HepG2 (cell line): ENCODE data around the gene DELE1. TPM values are rescaled to one million over a fixed set of nuclear protein-coding genes. Genes with fewer than 3 reads are reported as not detected.

ENCODE experiments used
- CBX2 ChIP-seq, 2 experiments: fragments of 200-600 bp in 1 of 2; sonication (generic); formaldehyde crosslinking in 1 of 2; IDR thresholded peaks; 2 replicates each; pipeline versions ENCODE4 v1.7.0 to v1.8.1; 2018 to 2022; ENCODE audit warnings: low read depth in 2 of 2, low read length in 1 of 2, mild to moderate bottlenecking in 1 of 2, missing genetic modification reagents in 1 of 2
- IRF2 ChIP-seq: IDR thresholded peaks from 2 replicates; pipeline ENCODE4 v1.6.1; 2018; ENCODE audit warnings: missing genetic modification reagents, missing compliant biosample characterization
- MEF2D ChIP-seq: sonication (generic); formaldehyde crosslinking; IDR thresholded peaks from 2 replicates; pipeline ENCODE4 v1.5.1; 2020; ENCODE audit warnings: mild to moderate bottlenecking, missing genetic modification reagents
- MXI1 ChIP-seq: IDR thresholded peaks from 3 replicates; pipeline ENCODE4 v1.6.1; 2012; ENCODE audit warnings: low read depth, low read length, inconsistent platforms, borderline replicate concordance
- SAFB2 ChIP-seq: sonication (generic); formaldehyde crosslinking; IDR thresholded peaks from 2 replicates; pipeline ENCODE4 v1.5.1; 2020; ENCODE audit warnings: missing genetic modification reagents, low read depth, mild to moderate bottlenecking, borderline replicate concordance
- ZNF234 ChIP-seq: sonication (generic); formaldehyde crosslinking; conservative IDR thresholded peaks from 2 replicates; pipeline ENCODE4 v1.5.1; 2020; ENCODE audit warnings: mild to moderate bottlenecking, missing genetic modification reagents
- ZNF431 ChIP-seq: sonication (generic); formaldehyde crosslinking; IDR thresholded peaks from 2 replicates; pipeline ENCODE4 v1.9.0; 2022; ENCODE audit warnings: missing genetic modification reagents, low read depth, mild to moderate bottlenecking, borderline replicate concordance
- ZNF577 ChIP-seq: sonication (generic); formaldehyde crosslinking; IDR thresholded peaks from 2 replicates; pipeline ENCODE4 v1.4.0; 2020; ENCODE audit warnings: mild to moderate bottlenecking, low read depth, missing genetic modification reagents, borderline replicate concordance
- ZNF619 ChIP-seq: sonication (generic); formaldehyde crosslinking; IDR thresholded peaks from 2 replicates; pipeline ENCODE4 v1.4.0; 2020; ENCODE audit warnings: mild to moderate bottlenecking, missing genetic modification reagents
- polyA plus RNA-seq, 8 experiments: library from polyadenylated mRNA; depleted of rRNA in 3 of 8; stranded (reverse) in 7 of 8; unstranded in 1 of 8; fragments of >200 nt; fragmentation: Illumina TruSeq in 4 of 8; extraction: Trizol in 4 of 8; gene quantifications; 2 replicates each; pipeline versions ENCODE4 v1.2.1 to v1.2.3, GENCODE V29; 2011 to 2016; ENCODE audit warnings: low read depth in 4 of 8, missing spikeins in 1 of 8, mixed read lengths in 1 of 8; ENCODE audit not compliant: insufficient read depth in 1 of 8
- total RNA-seq, 5 experiments: library from RNA; depleted of rRNA; stranded (reverse); fragments of >200 nt; fragmentation: Illumina TruSeq; extraction: Trizol; gene quantifications; 2 replicates each; pipeline ENCODE4 v1.2.3, GENCODE V29; 2016; ENCODE audit warnings: low read depth in 1 of 5
- TF ChIP-seq, protein P1 (sequence below): sonication (generic); formaldehyde crosslinking; IDR thresholded peaks from 2 replicates; pipeline ENCODE4 v1.8.1; 2023; ENCODE audit warnings: mild to moderate bottlenecking, inconsistent platforms, moderate library complexity, missing genetic modification reagents, borderline replicate concordance
- TF ChIP-seq, protein P2 (sequence below): sonication (generic); formaldehyde crosslinking; IDR thresholded peaks from 2 replicates; pipeline ENCODE4 v1.4.0; 2020; ENCODE audit warnings: missing genetic modification reagents, borderline replicate concordance
- TF ChIP-seq, protein P3 (sequence below): sonication (generic); formaldehyde crosslinking; IDR thresholded peaks from 2 replicates; pipeline ENCODE4 v1.4.0; 2020; ENCODE audit warnings: missing genetic modification reagents
- TF ChIP-seq, protein P4 (sequence below): IDR thresholded peaks from 2 replicates; pipeline ENCODE4 v1.6.1; 2016; ENCODE audit warnings: missing biosample characterization, missing genetic modification reagents, low read depth
- TF ChIP-seq, protein P5 (sequence below): sonication (generic); formaldehyde crosslinking; IDR thresholded peaks from 2 replicates; pipeline ENCODE4 v1.9.0; 2021; ENCODE audit warnings: missing genetic modification reagents, borderline replicate concordance
- TF ChIP-seq, protein P6 (sequence below): sonication (generic); formaldehyde crosslinking; IDR thresholded peaks from 2 replicates; pipeline ENCODE4 v1.5.1; 2020; ENCODE audit warnings: missing genetic modification reagents, mild to moderate bottlenecking, borderline replicate concordance

Gene DELE1
- total and polyA plus RNA-seq, 2 of the 13 experiments (the other 11 are each of a cell fraction or from before 2014, with no cell fraction given) = 57.5 to 90.3 TPM

DNA sequence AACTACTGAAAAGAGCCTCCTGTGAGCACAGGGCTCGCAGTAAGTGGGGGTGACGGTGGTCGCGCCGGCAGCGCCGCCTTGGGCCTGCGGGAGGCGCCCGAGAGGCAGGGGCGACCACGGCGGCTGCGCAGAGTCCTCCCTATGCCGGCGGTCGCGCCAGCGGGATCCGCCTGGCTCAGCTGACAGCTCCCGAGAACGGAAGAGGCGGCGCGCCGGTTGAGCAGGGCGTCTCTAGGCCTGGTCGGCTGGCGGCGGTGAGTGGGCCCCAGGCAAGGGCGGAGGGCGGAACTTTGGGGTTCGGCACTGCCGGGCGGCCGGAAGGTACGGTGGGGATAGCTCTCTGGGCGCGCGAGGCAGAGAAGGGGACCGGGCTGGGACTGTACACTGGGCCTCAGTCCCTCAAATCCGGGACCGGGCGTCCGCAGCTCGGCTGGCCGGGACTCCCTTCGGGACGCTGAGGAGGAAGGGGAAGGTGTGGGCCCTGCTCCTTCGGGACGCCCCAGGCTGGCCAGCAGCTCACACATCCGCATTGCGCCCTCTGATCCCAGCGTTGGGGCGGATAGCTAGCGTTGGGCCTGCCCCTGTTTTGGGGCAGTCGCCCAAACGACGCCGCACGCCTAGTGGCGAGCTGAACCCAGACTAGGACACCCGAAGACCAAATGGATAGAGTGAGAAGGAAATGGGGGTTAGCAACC, 45.4 kb downstream of the DELE1 start, which contains the start of gene RNF14 (continued):
- TF ChIP-seq, protein P1, sequence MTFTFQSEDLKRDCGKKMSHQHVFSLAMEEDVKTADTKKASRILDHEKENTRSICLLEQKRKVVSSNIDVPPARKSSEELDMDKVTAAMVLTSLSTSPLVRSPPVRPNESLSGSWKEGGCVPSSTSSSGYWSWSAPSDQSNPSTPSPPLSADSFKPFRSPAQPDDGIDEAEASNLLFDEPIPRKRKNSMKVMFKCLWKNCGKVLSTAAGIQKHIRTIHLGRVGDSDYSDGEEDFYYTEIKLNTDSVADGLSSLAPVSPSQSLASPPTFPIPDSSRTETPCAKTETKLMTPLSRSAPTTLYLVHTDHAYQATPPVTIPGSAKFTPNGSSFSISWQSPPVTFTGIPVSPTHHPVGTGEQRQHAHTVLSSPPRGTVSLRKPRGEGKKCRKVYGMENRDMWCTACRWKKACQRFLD (CRISPR knock-in tag) = peak; percentile 88; the same call in 1 of the 2 replicates
- TF ChIP-seq ZNF577 (CRISPR knock-in tag) (no peak), ZNF431 (CRISPR knock-in tag) (no peak; the same call in 1 of the 2 replicates), ZNF234 (CRISPR knock-in tag) (no peak), SAFB2 (CRISPR knock-in tag) (peak; percentile 87; the same call in 1 of the 2 replicates), ZNF619 (CRISPR knock-in tag) (peak; percentile 91; the same call in 1 of the 2 replicates), CBX2 (IDR thresholded peaks at IDR 0.05; ENCODE audit: low read depth, low read length) (no peak), CBX2 (CRISPR knock-in tag; IDR thresholded peaks at IDR 0.05; ENCODE audit: low read depth) (0 out of 2 replicates have a peak, but pooled peaks have one; percentile 26), MEF2D (CRISPR knock-in tag) (no peak), MXI1 (peak; percentile 72; the same call in 1 of the 3 replicates), IRF2 (CRISPR knock-in tag) (peak; percentile 30; the same call in 1 of the 2 replicates)
- TF ChIP-seq, protein P2, sequence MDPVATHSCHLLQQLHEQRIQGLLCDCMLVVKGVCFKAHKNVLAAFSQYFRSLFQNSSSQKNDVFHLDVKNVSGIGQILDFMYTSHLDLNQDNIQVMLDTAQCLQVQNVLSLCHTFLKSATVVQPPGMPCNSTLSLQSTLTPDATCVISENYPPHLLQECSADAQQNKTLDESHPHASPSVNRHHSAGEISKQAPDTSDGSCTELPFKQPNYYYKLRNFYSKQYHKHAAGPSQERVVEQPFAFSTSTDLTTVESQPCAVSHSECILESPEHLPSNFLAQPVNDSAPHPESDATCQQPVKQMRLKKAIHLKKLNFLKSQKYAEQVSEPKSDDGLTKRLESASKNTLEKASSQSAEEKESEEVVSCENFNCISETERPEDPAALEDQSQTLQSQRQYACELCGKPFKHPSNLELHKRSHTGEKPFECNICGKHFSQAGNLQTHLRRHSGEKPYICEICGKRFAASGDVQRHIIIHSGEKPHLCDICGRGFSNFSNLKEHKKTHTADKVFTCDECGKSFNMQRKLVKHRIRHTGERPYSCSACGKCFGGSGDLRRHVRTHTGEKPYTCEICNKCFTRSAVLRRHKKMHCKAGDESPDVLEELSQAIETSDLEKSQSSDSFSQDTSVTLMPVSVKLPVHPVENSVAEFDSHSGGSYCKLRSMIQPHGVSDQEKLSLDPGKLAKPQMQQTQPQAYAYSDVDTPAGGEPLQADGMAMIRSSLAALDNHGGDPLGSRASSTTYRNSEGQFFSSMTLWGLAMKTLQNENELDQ (CRISPR knock-in tag) = no peak
- TF ChIP-seq, protein P3, sequence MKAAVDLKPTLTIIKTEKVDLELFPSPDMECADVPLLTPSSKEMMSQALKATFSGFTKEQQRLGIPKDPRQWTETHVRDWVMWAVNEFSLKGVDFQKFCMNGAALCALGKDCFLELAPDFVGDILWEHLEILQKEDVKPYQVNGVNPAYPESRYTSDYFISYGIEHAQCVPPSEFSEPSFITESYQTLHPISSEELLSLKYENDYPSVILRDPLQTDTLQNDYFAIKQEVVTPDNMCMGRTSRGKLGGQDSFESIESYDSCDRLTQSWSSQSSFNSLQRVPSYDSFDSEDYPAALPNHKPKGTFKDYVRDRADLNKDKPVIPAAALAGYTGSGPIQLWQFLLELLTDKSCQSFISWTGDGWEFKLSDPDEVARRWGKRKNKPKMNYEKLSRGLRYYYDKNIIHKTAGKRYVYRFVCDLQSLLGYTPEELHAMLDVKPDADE (CRISPR knock-in tag) = 0 out of 2 replicates have a peak, but pooled peaks have one; percentile 58
- TF ChIP-seq, protein P4, sequence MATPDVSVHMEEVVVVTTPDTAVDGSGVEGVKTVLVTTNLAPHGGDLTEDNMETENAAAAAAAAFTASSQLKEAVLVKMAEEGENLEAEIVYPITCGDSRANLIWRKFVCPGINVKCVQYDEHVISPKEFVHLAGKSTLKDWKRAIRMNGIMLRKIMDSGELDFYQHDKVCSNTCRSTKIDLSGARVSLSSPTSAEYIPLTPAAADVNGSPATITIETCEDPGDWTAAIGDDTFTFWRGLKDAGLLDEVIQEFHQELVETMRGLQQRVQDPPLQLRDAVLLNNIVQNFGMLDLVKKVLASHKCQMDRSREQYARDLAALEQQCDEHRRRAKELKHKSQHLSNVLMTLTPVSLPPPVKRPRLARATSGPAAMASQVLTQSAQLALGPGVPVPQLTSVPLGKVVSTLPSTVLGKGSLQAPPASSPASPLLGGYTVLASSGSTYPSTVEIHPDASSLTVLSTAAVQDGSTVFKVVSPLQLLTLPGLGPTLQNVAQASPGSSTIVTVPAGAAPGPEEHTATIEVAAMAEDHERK = 0 out of 2 replicates have a peak, but pooled peaks have one; percentile 40
- TF ChIP-seq, protein P5, sequence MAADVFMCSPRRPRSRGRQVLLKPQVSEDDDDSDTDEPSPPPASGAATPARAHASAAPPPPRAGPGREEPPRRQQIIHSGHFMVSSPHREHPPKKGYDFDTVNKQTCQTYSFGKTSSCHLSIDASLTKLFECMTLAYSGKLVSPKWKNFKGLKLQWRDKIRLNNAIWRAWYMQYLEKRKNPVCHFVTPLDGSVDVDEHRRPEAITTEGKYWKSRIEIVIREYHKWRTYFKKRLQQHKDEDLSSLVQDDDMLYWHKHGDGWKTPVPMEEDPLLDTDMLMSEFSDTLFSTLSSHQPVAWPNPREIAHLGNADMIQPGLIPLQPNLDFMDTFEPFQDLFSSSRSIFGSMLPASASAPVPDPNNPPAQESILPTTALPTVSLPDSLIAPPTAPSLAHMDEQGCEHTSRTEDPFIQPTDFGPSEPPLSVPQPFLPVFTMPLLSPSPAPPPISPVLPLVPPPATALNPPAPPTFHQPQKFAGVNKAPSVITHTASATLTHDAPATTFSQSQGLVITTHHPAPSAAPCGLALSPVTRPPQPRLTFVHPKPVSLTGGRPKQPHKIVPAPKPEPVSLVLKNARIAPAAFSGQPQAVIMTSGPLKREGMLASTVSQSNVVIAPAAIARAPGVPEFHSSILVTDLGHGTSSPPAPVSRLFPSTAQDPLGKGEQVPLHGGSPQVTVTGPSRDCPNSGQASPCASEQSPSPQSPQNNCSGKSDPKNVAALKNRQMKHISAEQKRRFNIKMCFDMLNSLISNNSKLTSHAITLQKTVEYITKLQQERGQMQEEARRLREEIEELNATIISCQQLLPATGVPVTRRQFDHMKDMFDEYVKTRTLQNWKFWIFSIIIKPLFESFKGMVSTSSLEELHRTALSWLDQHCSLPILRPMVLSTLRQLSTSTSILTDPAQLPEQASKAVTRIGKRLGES (CRISPR knock-in tag) = no peak
- TF ChIP-seq, protein P6, sequence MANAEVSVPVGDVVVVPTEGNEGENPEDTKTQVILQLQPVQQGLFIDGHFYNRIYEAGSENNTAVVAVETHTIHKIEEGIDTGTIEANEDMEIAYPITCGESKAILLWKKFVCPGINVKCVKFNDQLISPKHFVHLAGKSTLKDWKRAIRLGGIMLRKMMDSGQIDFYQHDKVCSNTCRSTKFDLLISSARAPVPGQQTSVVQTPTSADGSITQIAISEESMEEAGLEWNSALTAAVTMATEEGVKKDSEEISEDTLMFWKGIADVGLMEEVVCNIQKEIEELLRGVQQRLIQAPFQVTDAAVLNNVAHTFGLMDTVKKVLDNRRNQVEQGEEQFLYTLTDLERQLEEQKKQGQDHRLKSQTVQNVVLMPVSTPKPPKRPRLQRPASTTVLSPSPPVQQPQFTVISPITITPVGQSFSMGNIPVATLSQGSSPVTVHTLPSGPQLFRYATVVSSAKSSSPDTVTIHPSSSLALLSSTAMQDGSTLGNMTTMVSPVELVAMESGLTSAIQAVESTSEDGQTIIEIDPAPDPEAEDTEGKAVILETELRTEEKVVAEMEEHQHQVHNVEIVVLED (CRISPR knock-in tag) = peak; percentile 80
